OCI-LY7 (cell line): ENCODE measurements around the gene GMDS.

Experiments used
- EZH2phosphoT487 ChIP-seq: fragments of 200-600 bp; sonication (generic); IDR thresholded peaks from 2 replicates; pipeline ENCODE4 v1.6.1; 2018; ENCODE audit warnings: low read depth, borderline replicate concordance, mild to moderate bottlenecking, mixed run types, antibody characterized with exemption, low read length, moderate library complexity, mixed read lengths
- TF ChIP-seq, protein P1 (sequence below): fragments of 200-600 bp; sonication (generic); conservative IDR thresholded peaks from 2 replicates; pipeline ENCODE4 v1.5.1; 2014; ENCODE audit warnings: mild to moderate bottlenecking, antibody characterized with exemption, low read length, moderate library complexity, mixed read lengths

DNA sequence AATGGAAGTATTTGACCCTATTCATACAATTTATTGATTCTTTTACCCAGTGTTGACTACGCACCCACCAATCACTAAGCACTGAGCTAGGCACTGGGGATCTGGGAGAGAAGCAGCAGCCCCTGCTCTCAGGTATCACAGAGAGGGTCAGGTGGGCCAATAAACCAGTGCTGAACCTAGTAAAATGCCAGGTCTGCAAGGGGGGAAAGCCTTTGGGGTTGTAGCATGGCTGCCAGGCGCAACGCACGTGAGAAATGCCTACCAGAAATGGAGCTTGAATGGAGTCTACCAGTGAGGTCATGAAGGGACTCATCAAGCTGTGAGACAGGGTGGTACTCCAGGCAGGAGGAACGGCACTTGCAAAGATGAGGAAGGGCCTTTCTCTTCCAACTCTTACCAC lies 313.6 kb downstream of the GMDS start:
- TF ChIP-seq, protein P1, sequence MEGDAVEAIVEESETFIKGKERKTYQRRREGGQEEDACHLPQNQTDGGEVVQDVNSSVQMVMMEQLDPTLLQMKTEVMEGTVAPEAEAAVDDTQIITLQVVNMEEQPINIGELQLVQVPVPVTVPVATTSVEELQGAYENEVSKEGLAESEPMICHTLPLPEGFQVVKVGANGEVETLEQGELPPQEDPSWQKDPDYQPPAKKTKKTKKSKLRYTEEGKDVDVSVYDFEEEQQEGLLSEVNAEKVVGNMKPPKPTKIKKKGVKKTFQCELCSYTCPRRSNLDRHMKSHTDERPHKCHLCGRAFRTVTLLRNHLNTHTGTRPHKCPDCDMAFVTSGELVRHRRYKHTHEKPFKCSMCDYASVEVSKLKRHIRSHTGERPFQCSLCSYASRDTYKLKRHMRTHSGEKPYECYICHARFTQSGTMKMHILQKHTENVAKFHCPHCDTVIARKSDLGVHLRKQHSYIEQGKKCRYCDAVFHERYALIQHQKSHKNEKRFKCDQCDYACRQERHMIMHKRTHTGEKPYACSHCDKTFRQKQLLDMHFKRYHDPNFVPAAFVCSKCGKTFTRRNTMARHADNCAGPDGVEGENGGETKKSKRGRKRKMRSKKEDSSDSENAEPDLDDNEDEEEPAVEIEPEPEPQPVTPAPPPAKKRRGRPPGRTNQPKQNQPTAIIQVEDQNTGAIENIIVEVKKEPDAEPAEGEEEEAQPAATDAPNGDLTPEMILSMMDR = no peak
- TF ChIP-seq EZH2phosphoT487 = no peak
